Right hindlimb (tissue), 1 donor: ENCODE data around the gene GRK6.

Experiments
- DNase-seq: peaks from one replicate; pipeline ENCODE4 v3.0.0-alpha.2; 2018

The GRK6 gene

DNA sequence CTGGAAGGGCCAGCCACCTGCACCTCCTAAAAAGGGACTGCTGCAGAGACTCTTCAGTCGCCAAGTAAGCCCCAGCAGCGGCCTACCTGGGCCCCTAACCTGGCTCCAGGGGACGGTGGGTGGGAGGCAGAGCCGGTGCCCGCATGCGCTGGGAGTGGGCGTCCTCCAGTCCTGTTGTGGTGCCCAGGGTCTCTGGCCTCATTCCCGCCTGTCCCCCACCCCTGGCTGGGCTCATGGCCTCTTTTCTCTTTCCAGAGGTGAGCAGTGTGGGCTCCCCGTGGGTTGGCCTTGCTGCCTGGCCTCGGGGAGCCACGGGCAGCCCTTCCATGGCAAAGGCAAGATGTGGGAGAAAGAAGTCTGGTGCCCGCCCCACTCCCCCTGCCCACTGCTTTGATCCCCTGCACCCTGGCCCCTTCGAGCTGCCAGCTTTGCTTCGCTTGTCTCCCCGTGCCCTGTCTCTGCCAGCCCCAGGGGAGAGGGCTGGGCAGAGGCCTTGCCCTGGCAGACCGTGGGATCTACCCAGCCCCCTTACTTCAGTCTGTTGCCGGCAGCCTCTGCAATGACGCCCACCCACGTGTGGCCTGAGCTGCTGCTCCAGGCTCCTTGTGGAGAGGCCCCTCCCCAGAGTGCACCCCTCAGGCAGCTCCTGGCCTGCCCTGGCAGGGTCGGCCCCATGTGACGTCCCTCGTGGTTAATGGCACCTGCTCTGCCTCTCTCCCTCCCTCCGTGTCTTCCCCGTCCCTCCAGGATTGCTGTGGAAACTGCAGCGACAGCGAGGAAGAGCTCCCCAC lies 14.7 kb downstream of the GRK6 start:
- DNase-seq: no peak

- peak; percentile 15 for DNase-seq
These were observed 15.8 kb downstream of the GRK6 start for GRCh38 chr5:177442066-177442826.

DNA sequence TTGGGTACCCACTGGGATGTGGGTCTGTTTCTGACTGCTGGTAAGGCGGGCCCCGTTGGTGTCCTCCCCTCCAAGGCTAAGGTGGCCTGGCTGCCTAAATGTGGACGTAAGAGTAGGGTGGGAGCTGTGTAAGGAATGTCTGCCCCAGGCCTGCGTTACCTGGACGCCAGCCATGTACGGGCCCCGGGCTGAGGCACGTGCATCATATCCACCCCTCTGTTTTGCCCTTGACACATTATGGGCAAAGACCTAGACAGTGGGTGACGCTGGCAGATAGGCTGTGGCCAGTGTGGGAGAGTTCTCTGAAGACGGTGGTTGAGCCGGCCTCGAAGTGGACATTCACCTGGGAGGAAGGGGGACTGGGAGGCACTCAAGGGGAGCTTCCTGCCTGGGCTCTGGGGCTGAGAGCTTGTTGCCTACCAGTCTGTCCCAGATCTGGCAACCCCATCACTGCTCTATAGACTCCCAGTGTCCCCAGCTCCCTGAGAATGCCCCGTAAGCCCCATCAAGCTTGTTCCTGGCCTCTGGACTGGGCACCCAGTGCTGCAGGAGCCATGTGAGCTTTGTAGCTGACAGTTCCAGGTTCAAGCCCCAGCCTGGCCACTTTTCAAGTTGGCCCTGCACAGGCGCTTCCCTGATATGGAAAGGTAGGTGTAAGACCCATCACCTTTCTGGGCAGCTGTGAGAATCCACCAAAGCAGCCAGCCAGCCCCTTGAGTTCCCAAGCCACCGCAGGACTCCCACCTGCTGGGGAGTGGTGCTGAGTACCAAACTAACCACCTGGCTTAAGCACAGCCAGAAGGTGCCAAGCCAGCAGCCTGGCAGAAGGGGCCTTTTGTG lies 16.9 kb downstream of the GRK6 start:
- DNase-seq: no peak

- no peak for DNase-seq
These were observed 17.9 kb downstream of the GRK6 start for GRCh38 chr5:177444106-177445051.

GRCh38 chr5:177445052-177445916 lies 18.8 kb downstream of the GRK6 start:
- DNase-seq: no peak

DNA sequence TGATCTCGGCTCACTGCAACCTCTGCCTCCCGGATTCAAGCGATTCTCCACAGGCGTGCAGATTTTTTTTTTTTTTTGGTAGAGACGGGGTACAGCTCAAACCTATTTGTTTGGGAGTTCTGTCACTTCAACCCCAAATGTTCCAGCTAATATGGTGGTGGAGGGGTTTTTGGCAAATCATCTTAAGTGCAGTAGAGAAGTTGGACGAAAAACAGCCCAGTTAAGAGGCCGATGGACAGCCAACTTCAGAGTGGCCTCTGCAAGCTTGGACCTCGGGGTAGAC lies 19.4 kb downstream of the GRK6 start:
- DNase-seq: no peak

GRCh38 chr5:177446200-177447065 lies 20.0 kb downstream of the GRK6 start, which contains the start of gene PRR7:
TSS of gene PRR7 (plus strand) at chr5:177446814. CDS start at chr5:177455068, 8,254 bp downstream.
- DNase-seq: peak; percentile 78

GRCh38 chr5:177447066-177447610 lies 20.7 kb downstream of the GRK6 start:
- DNase-seq: peak; percentile 77

- peak; percentile 63 for DNase-seq
These were observed 21.3 kb downstream of the GRK6 start for GRCh38 chr5:177447611-177448243.

- DNase-seq: no peak
These were observed 21.9 kb downstream of the GRK6 start for GRCh38 chr5:177448244-177448950.

GRCh38 chr5:177449140-177450061 lies 22.9 kb downstream of the GRK6 start:
- DNase-seq: no peak

- no peak for DNase-seq
These were observed 24.4 kb downstream of the GRK6 start for GRCh38 chr5:177450667-177451424.

GRCh38 chr5:177452688-177453638 lies 26.5 kb downstream of the GRK6 start:
- no peak for DNase-seq

- peak; percentile 79 for DNase-seq
These were observed 27.4 kb downstream of the GRK6 start for GRCh38 chr5:177453852-177454396.

DNA sequence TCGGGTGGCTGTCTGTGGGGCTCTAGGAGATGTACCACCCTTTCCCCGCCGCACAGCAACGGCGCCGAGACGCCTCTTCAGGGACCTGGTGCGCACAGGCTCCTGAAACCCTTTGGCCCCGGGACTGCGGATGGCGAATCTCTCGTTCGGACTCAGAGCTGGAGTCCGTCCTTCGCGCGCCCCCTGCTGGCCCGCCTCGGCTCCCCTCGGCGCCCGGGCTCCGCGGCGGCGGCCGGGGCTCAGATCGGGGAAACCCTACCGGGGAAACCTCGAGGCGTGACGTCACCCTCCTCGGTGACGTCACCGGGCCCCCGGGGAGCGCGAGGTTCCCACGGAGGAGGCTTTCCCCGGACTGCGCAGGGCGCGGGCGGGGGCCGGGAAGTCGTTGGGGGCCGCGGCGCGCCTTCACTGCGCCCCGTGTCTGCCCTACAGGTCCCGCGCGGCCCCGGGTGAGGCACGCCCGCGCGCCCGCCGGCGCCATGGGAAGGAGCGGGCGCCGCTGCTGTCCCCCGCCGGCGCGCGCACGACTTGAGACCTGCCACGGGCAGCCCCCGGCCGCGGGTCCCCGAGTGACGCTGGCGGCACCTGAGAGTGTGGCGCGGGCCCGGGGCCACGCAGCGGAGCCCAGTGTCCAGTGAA lies 28.0 kb downstream of the GRK6 start:
- peak; percentile 93 for DNase-seq
